ENCODE results near the gene HLA-DPA1.

- TF ChIP-seq CTCF (IDR thresholded peaks at IDR 0.05; ENCODE audit: low read depth, low read length): no peak
- no peak for TF ChIP-seq EZH2phosphoT487 (IDR thresholded peaks at IDR 0.05; ENCODE audit: low read depth)
These were observed 23.2 kb downstream of the HLA-DPA1 start for GRCh38 chr6:33050014-33050810.

Measured in OCI-LY3 (cell line).